Activated CD4-positive, alpha-beta T cell treated with anti-CD3 and anti-CD28 coated beads for 24 hours (primary cell): ENCODE data around the gene EFCAB12.
"Not testable (repeated sequence)": the region's sequence is repeated elsewhere in the genome, so short reads cannot be mapped to it uniquely, and the experiment has no call there.

Experiments used
- DNase-seq, 2 donors: peaks; one replicate each; pipeline ENCODE4 v3.0.0-alpha.2; 2020; ENCODE audit warnings: low read depth in 2 of 2

Gene EFCAB12

GRCh38 chr3:129421236-129421883, 7.1 kb downstream of the EFCAB12 start:
- no peak for DNase-seq

- no peak for DNase-seq
Measured at GRCh38 chr3:129419476-129419875, 9.0 kb downstream of the EFCAB12 start.

- no peak for DNase-seq
Measured at GRCh38 chr3:129418041-129418973, 10.1 kb downstream of the EFCAB12 start.

GRCh38 chr3:129417326-129417725, 11.1 kb downstream of the EFCAB12 start:
- no peak for DNase-seq

GRCh38 chr3:129416415-129416814, 12.0 kb downstream of the EFCAB12 start:
- DNase-seq = no peak

GRCh38 chr3:129415830-129416229, 12.6 kb downstream of the EFCAB12 start:
- DNase-seq = no peak

- DNase-seq = no peak
Measured at GRCh38 chr3:129415378-129415777, 13.1 kb downstream of the EFCAB12 start.

GRCh38 chr3:129413687-129414506, 14.5 kb downstream of the EFCAB12 start:
- DNase-seq = no peak

- DNase-seq = not testable (repeated sequence)
Measured at GRCh38 chr3:129413238-129413637, 15.2 kb downstream of the EFCAB12 start.

- DNase-seq = no peak
Measured at GRCh38 chr3:129412542-129413198, 15.8 kb downstream of the EFCAB12 start.

- no peak for DNase-seq
Measured at GRCh38 chr3:129410971-129411370, 17.5 kb downstream of the EFCAB12 start.

GRCh38 chr3:129409541-129409940, 18.9 kb downstream of the EFCAB12 start:
- DNase-seq = no peak

- no peak for DNase-seq
Measured at GRCh38 chr3:129404610-129405009, 23.8 kb downstream of the EFCAB12 start.

- no peak for DNase-seq
Measured at GRCh38 chr3:129404130-129404529, 24.3 kb downstream of the EFCAB12 start.

- no peak for DNase-seq
Measured at GRCh38 chr3:129403450-129403849, 25.0 kb downstream of the EFCAB12 start.

- DNase-seq = no peak
Measured at GRCh38 chr3:129402616-129403015, 25.8 kb downstream of the EFCAB12 start.

GRCh38 chr3:129402210-129402609, 26.2 kb downstream of the EFCAB12 start:
- DNase-seq = no peak

- no peak for DNase-seq
Measured at GRCh38 chr3:129399895-129400357, 28.5 kb downstream of the EFCAB12 start.

GRCh38 chr3:129399145-129399894, 29.1 kb downstream of the EFCAB12 start:
- DNase-seq = peak; percentile 51 to 69

GRCh38 chr3:129398803-129399144, 29.7 kb downstream of the EFCAB12 start:
- DNase-seq = no peak
